Bronchial epithelial cell (primary cell): ENCODE results near the gene DAGLA. TPM values are rescaled to one million over a fixed set of nuclear protein-coding genes. Genes with fewer than 3 reads are reported as not detected.

Source experiments
- DNase-seq: peaks from one replicate; pipeline ENCODE4 v3.0.0-alpha.2; 2010; ENCODE audit warnings: low read depth
- FAIRE-seq: peaks from 2 replicates; lab custom pipeline; 2011; peaks lifted over from hg19 to GRCh38; lab: Jason Lieb, UNC
- H3K27me3 ChIP-seq: 2 replicates; pipeline ENCODE4 v1.5.1; 2011; ENCODE audit warnings: low read length; ENCODE audit not compliant: control insufficient read depth, insufficient read depth
- H3K36me3 ChIP-seq: 2 replicates; pipeline ENCODE4 v1.5.1; 2011; ENCODE audit warnings: low read length; ENCODE audit not compliant: control insufficient read depth, insufficient read depth
- H3K4me3 ChIP-seq: 2 replicates; pipeline ENCODE4 v1.5.1; 2011; ENCODE audit warnings: mild to moderate bottlenecking, low read depth, low read length, control low read depth
- total RNA-seq: library from RNA; depleted of rRNA; stranded (reverse); fragments of >200 nt; gene quantifications from 2 replicates; pipeline ENCODE4 v1.2.1, GENCODE V29; 2014
- TF ChIP-seq, protein P1 (sequence below): IDR thresholded peaks from 2 replicates; pipeline ENCODE4 v1.5.1; 2011; ENCODE audit warnings: mild to moderate bottlenecking, moderate library complexity, low read length, control low read depth, inconsistent platforms; ENCODE audit not compliant: insufficient read depth, severe bottlenecking

The DAGLA gene
- total RNA-seq, 1 donor from 2014 or later: under 0.01 TPM

DNA sequence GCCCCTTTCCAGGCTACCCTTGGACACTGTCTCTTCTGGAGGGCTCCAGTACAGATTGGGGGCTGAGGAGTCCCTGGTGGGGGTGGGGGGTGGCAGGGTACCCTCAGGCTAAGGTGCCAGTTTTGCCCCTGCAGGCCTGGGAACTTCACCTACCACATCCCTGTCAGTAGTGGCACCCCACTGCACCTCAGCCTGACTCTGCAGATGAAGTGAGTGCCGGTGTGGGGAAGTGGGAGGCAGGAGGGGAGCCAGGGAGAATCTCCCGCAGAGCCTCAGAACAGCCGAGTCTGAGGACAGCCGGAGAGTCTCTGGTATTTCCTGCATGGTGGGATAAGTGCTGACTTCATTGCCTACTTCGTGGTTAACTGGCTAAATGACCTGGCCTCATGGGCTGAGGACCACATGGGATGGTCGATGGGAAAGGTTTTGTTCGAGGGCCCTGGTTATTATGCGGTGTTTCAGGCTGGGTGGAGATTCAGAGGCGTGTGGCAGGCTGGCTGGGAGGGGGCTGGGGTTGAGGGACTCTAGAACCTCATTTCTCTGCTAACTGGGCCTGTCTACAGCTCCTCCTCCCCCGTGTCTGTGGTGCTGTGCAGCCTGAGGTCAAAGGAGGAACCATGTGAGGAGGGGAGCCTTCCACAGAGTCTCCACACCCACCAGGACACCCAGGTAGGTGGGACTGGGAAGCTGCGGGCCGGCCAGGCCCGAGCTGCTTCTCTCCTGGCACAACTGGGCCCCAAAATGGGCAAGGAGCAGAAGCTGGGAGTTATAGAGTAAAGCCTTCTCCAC is 103.7 kb downstream of the DAGLA start:
- FAIRE-seq: no peak
- H3K4me3 ChIP-seq: no peak overlapping the region
- TF ChIP-seq, protein P1, sequence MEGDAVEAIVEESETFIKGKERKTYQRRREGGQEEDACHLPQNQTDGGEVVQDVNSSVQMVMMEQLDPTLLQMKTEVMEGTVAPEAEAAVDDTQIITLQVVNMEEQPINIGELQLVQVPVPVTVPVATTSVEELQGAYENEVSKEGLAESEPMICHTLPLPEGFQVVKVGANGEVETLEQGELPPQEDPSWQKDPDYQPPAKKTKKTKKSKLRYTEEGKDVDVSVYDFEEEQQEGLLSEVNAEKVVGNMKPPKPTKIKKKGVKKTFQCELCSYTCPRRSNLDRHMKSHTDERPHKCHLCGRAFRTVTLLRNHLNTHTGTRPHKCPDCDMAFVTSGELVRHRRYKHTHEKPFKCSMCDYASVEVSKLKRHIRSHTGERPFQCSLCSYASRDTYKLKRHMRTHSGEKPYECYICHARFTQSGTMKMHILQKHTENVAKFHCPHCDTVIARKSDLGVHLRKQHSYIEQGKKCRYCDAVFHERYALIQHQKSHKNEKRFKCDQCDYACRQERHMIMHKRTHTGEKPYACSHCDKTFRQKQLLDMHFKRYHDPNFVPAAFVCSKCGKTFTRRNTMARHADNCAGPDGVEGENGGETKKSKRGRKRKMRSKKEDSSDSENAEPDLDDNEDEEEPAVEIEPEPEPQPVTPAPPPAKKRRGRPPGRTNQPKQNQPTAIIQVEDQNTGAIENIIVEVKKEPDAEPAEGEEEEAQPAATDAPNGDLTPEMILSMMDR: no peak
- H3K27me3 ChIP-seq: no peaks in the 10 kb centered on the region
- H3K36me3 ChIP-seq: peaks cover 13% of the 10 kb centered on the region
- DNase-seq: no peak

DNA sequence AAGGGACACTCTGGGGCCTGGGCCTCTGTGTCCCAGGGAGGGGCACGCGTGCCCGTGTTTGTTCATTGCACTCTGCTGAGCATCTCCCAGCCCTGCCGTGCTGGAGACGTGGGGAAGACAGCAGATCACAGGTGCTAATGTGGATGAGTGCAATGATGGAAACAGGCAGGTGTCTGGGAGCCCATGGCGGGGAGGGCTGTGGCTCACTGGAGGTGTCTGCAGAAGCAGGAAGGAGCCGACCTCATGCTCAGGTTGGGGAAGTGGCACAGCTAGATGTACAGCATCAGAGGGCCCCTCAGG is 104.3 kb downstream of the DAGLA start:
- Histone ChIP-seq H3K4me3 (no peak overlapping the region), H3K36me3 (peaks cover 16% of the 10 kb centered on the region), H3K27me3 (no peaks in the 10 kb centered on the region)
- TF ChIP-seq, protein P1: no peak
- DNase-seq (no peak), FAIRE-seq (no peak)

DNA sequence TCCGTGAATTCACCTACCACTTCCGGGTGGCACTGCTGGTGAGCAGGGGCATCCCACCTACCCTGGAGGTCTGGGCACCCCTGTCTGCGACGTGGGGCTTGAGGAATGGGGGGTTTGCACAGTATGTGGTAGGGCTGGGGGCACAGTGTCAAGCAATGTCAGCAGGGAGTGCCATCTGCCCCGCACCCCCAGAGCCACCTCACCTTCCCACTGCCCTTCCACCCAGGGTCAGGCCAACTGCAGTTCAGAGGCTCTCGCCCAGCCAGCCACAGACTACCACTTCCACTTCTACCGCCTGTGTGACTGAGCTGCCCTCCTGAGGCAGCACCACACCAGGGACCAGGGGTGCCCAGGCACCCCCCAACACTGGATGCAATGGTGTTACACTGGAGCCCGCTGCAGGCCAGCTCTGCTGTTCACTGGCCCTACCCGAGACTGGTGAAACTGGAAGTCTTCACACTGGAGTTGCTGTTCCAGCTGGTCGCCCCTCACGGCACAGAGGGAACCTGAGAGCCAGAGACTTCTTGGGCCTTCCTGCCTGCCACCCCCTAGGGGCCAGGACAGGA is 105.7 kb downstream of the DAGLA start:
- peaks cover 25% of the 10 kb centered on the region for H3K36me3 ChIP-seq
- DNase-seq (no peak), FAIRE-seq (no peak)
- TF ChIP-seq, protein P1: no peak
- no peak overlapping the region for H3K4me3 ChIP-seq
- H3K27me3 ChIP-seq: no peaks in the 10 kb centered on the region

DNA sequence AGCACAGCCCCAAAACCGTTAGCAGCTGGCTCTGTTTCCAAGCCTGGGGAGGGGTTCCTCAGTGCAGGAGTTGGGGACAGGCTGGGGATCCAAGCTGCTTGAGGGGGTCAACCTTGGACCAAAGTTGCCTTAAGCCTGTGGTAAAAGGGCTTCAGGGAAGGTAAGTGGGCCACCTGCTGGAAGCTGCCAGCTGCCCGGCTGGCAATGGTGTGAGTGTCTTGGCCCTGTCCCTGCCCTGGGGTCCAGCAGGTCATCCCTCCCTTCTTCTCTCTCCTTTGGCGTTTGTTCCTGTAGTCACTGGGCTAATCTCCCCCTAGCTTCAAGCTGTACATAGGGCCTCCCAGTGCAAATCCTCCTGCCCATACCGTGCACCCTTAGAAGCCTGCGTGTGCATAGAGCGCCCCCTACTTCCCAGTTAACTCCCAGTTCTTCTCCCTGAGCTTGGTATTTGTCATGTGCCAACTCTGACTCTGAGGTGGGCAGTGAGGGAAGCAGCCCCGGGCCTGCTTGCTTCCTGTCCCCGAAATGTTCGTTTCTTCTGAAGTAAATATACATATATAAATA is 107.8 kb downstream of the DAGLA start:
- H3K4me3 ChIP-seq: no peak overlapping the region
- DNase-seq (peak; percentile 33), FAIRE-seq (no peak)
- TF ChIP-seq, protein P1: peak; percentile 57
- no peaks in the 10 kb centered on the region for H3K27me3 ChIP-seq
- peaks cover 25% of the 10 kb centered on the region for H3K36me3 ChIP-seq

DNA sequence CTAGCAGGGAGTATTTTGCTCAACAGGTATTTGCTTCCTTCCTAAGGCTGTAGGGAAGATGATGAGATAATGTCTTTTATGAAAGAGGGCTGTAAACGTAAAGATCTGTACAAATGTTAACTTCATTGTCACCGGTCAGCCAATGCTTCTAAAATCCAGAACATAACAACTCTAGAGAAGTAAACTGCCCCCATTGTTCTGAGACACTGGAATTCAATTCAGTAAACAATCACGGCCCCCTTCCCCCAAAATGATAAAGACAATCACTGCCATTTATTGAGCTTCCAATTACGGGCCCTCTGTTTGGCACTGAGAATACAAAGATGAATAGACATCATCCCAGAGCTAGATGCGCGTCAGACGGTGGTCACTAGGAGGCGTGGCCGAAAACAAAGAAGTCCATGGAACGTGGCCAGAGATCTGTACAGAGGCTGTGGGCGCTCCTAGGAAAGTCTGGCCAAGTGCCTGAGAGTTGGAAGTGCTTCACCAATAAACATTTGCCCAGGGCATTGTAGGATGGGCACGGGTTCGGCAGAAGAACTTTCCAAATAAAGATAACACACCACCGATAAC is 111.6 kb downstream of the DAGLA start:
- TF ChIP-seq, protein P1: no peak
- no peaks in the 10 kb centered on the region for H3K27me3 ChIP-seq
- peaks cover 22% of the 10 kb centered on the region for H3K36me3 ChIP-seq
- DNase-seq (peak; percentile 84), FAIRE-seq (no peak)
- peak overlapping the region; percentile 81 for H3K4me3 ChIP-seq
